Measurements from ENCODE around the gene FREM2. TPM values are rescaled to one million over a fixed set of nuclear protein-coding genes. Genes with fewer than 3 reads are reported as not detected.

Gene FREM2
- total RNA-seq, 1 experiment from 2014 or later: 3.8 TPM

- H3K4me3 ChIP-seq (ENCODE audit: low read depth, low read length, poor library complexity, severe bottlenecking): no peak overlapping the region
- no peak for DNase-seq (ENCODE audit: low spot score)
- intact Hi-C loops (cut with micrococcal nuclease; ENCODE audit: unreplicated experiment): loop anchor here (5.0 kb wide), 1 partner anchor 97 kb away; no protein-coding TSS in a partner anchor
- no peaks in the 10 kb centered on the region for H3K27me3 ChIP-seq (replicated peaks; ENCODE audit: insufficient read depth, low read depth, low read length, poor library complexity)
- H3K36me3 ChIP-seq (ENCODE audit: insufficient read depth, low read length, poor library complexity, severe bottlenecking): no peaks in the 10 kb centered on the region
- BruUV-seq (replicated peaks): no TSS peak
- POLR2A ChIA-PET (ENCODE audit: low non-redundant PET): no interaction called here
- no peaks in the 10 kb centered on the region for H3K9me3 ChIP-seq (ENCODE audit: low read depth, low read length, poor library complexity, severe bottlenecking)
- no peaks in the 10 kb centered on the region for H3K4me1 ChIP-seq (ENCODE audit: insufficient read depth, low read length, poor library complexity, severe bottlenecking)
- CTCF ChIA-PET: no interaction called here
- no peak overlapping the region for H3K27ac ChIP-seq (ENCODE audit: low read depth, low read length, poor library complexity, severe bottlenecking)
- TF ChIP-seq EZH2 (IDR thresholded peaks at IDR 0.05; ENCODE audit: borderline replicate concordance, low read depth, low read length, poor library complexity, severe bottlenecking) (no peak), CTCF (conservative IDR thresholded peaks at IDR 0.05; ENCODE audit: low read depth, low read length) (no peak)
Observed at GRCh38 chr13:38775085-38775484, 88.2 kb downstream of the FREM2 start.

DNA sequence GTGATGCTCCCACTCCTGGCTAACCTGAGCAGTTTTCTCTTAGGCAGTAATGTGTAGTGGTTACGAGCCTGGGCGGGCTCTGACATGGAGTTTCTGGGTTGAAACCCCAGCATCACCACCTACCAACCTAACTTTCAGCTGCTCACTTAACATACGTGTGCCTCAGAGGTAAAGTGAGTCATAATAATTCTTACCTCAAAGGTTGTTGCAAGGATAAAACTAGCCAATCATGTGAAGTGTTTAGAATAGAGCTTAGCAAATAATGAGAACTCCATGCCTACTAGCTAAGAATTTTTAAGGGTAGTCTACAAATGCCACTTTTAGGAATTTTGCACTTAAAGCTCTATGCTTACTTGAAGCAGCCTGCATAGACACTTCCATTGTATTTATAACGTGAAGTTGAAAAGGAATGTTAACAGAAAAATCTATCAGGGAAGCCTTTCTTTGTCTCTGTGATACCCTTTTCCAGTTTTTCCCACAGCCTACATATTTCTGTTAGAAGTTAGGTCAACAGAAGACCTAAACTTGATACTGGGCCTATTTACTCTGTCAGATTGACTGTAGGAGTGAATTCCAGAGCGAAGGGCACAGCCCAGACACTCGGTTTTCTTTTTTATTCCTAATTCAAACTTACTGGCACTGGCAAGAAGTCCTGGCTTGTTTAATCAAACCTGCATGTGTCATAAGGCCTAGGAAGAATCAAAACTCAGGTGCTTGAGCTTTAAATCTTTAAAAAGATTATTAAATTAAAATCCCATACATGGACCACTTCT is 90.7 kb downstream of the FREM2 start:
- DNase-seq (ENCODE audit: low spot score): no peak
- TF ChIP-seq CTCF (conservative IDR thresholded peaks at IDR 0.05; ENCODE audit: low read depth, low read length) (no peak), EZH2 (IDR thresholded peaks at IDR 0.05; ENCODE audit: borderline replicate concordance, low read depth, low read length, poor library complexity, severe bottlenecking) (no peak)
- no peaks in the 10 kb centered on the region for H3K4me1 ChIP-seq (ENCODE audit: insufficient read depth, low read length, poor library complexity, severe bottlenecking)
- CTCF ChIA-PET: no interaction called here
- intact Hi-C loops (cut with micrococcal nuclease; ENCODE audit: unreplicated experiment): loop anchor here (5.0 kb wide), 1 partner anchor 95 kb away; no protein-coding TSS in a partner anchor
- no peaks in the 10 kb centered on the region for H3K27me3 ChIP-seq (replicated peaks; ENCODE audit: insufficient read depth, low read depth, low read length, poor library complexity)
- H3K27ac ChIP-seq (ENCODE audit: low read depth, low read length, poor library complexity, severe bottlenecking): no peak overlapping the region
- no peaks in the 10 kb centered on the region for H3K9me3 ChIP-seq (ENCODE audit: low read depth, low read length, poor library complexity, severe bottlenecking)
- no peak overlapping the region for H3K4me3 ChIP-seq (ENCODE audit: low read depth, low read length, poor library complexity, severe bottlenecking)
- H3K36me3 ChIP-seq (ENCODE audit: insufficient read depth, low read length, poor library complexity, severe bottlenecking): no peaks in the 10 kb centered on the region
- BruUV-seq (replicated peaks): no TSS peak
- POLR2A ChIA-PET (ENCODE audit: low non-redundant PET): no interaction called here

- no TSS peak for BruUV-seq (replicated peaks)
- CTCF ChIA-PET: no interaction called here
- Histone ChIP-seq H3K36me3 (ENCODE audit: insufficient read depth, low read length, poor library complexity, severe bottlenecking) (no peaks in the 10 kb centered on the region), H3K4me1 (ENCODE audit: insufficient read depth, low read length, poor library complexity, severe bottlenecking) (no peaks in the 10 kb centered on the region), H3K4me3 (ENCODE audit: low read depth, low read length, poor library complexity, severe bottlenecking) (no peak overlapping the region), H3K9me3 (ENCODE audit: low read depth, low read length, poor library complexity, severe bottlenecking) (no peaks in the 10 kb centered on the region), H3K27ac (ENCODE audit: low read depth, low read length, poor library complexity, severe bottlenecking) (no peak overlapping the region), H3K27me3 (replicated peaks; ENCODE audit: insufficient read depth, low read depth, low read length, poor library complexity) (no peaks in the 10 kb centered on the region)
- no peak for TF ChIP-seq EZH2 (IDR thresholded peaks at IDR 0.05; ENCODE audit: borderline replicate concordance, low read depth, low read length, poor library complexity, severe bottlenecking)
- TF ChIP-seq CTCF (conservative IDR thresholded peaks at IDR 0.05; ENCODE audit: low read depth, low read length): no peak
- no peak for DNase-seq (ENCODE audit: low spot score)
- POLR2A ChIA-PET (ENCODE audit: low non-redundant PET): no interaction called here
- intact Hi-C loops (cut with micrococcal nuclease; ENCODE audit: unreplicated experiment): no loop called here
Observed at GRCh38 chr13:38781539-38781938, 94.7 kb downstream of the FREM2 start.
